ENCODE measurements around the gene RWDD1.

GRCh38 chr6:116561377-116562018 lies 9.8 kb upstream of the RWDD1 start:
- TF ChIP-seq CTCF (conservative IDR thresholded peaks at IDR 0.05 in 1 of 2, IDR thresholded peaks at IDR 0.05 in 1 of 2; ENCODE audit: extremely low read depth in 1 of 2, insufficient read depth in 1 of 2, low read depth in 1 of 2, low read length in 2 of 2) (peak; percentile 84 to 96), EZH2 (IDR thresholded peaks at IDR 0.05; ENCODE audit: borderline replicate concordance, low read length) (no peak)

All from mammary epithelial cell (primary cell).